HEK293 (cell line): ENCODE measurements around the gene LENEP.

Experiments used
- KLF1 ChIP-seq: fragments of 450-650 bp; formaldehyde crosslinking; IDR thresholded peaks from 2 replicates; pipeline ENCODE4 v1.5.1; 2016; ENCODE audit warnings: missing biosample characterization, missing genetic modification characterization
- KLF10 ChIP-seq: fragments of 450-650 bp; IDR thresholded peaks from 2 replicates; pipeline ENCODE4 v1.5.1; 2018; ENCODE audit warnings: missing biosample characterization, mild to moderate bottlenecking, missing genetic modification characterization
- OSR2 ChIP-seq: fragments of 450-650 bp; formaldehyde crosslinking; IDR thresholded peaks from 2 replicates; pipeline ENCODE4 v1.5.1; 2016; ENCODE audit warnings: missing biosample characterization, missing genetic modification characterization
- PRDM1 ChIP-seq: fragments of 450-650 bp; formaldehyde crosslinking; IDR thresholded peaks from 2 replicates; pipeline ENCODE4; 2016; ENCODE audit warnings: missing biosample characterization, missing genetic modification characterization
- TCF7L2 ChIP-seq: IDR thresholded peaks from 2 replicates; pipeline ENCODE4 v1.6.1; 2011; ENCODE audit warnings: low read depth, mild to moderate bottlenecking, inconsistent platforms, low read length, moderate library complexity, borderline replicate concordance
- ZEB2 ChIP-seq: fragments of 450-650 bp; formaldehyde crosslinking; IDR thresholded peaks from 2 replicates; pipeline ENCODE4 v1.5.1; 2016; ENCODE audit warnings: missing biosample characterization, missing genetic modification characterization
- ZIC2 ChIP-seq: fragments of 450-650 bp; formaldehyde crosslinking; IDR thresholded peaks from 2 replicates; pipeline ENCODE4 v1.5.1; 2016; ENCODE audit warnings: missing biosample characterization, missing genetic modification characterization
- ZNF112 ChIP-seq: fragments of 450-650 bp; formaldehyde crosslinking; IDR thresholded peaks from 2 replicates; pipeline ENCODE4 v1.5.0; 2017; ENCODE audit warnings: missing biosample characterization, missing genetic modification characterization
- ZNF132 ChIP-seq: fragments of 450-650 bp; formaldehyde crosslinking; IDR thresholded peaks from 2 replicates; pipeline ENCODE4 v1.5.1; 2017; ENCODE audit warnings: missing biosample characterization, missing genetic modification characterization, borderline replicate concordance
- ZNF16 ChIP-seq: fragments of 450-650 bp; formaldehyde crosslinking; IDR thresholded peaks from 2 replicates; pipeline ENCODE4 v1.5.1; 2016; ENCODE audit warnings: low read depth, missing biosample characterization, missing genetic modification characterization
- ZNF169 ChIP-seq: fragments of 450-650 bp; formaldehyde crosslinking; IDR thresholded peaks from 2 replicates; pipeline ENCODE4 v1.5.1; 2016; ENCODE audit warnings: missing biosample characterization, missing genetic modification characterization
- ZNF223 ChIP-seq: fragments of 450-650 bp; formaldehyde crosslinking; IDR thresholded peaks from 2 replicates; pipeline ENCODE4 v1.5.1; 2016; ENCODE audit warnings: missing biosample characterization, missing genetic modification characterization
- ZNF324 ChIP-seq: fragments of 450-650 bp; formaldehyde crosslinking; IDR thresholded peaks from 2 replicates; pipeline ENCODE4 v1.5.1; 2016; ENCODE audit warnings: missing biosample characterization, missing genetic modification characterization
- ZNF354C ChIP-seq: fragments of 450-650 bp; formaldehyde crosslinking; IDR thresholded peaks from 2 replicates; pipeline ENCODE4 v1.5.1; 2016; ENCODE audit warnings: missing biosample characterization, missing genetic modification characterization, low read depth, borderline replicate concordance
- ZNF391 ChIP-seq: fragments of 450-650 bp; formaldehyde crosslinking; IDR thresholded peaks from 2 replicates; pipeline ENCODE4 v1.5.1; 2016; ENCODE audit warnings: low read depth, missing biosample characterization, missing genetic modification characterization, borderline replicate concordance
- ZNF48 ChIP-seq: fragments of 450-650 bp; formaldehyde crosslinking; IDR thresholded peaks from 2 replicates; pipeline ENCODE4 v1.5.1; 2016; ENCODE audit warnings: missing biosample characterization, missing genetic modification characterization
- ZNF514 ChIP-seq: fragments of 450-650 bp; formaldehyde crosslinking; IDR thresholded peaks from 2 replicates; pipeline ENCODE4 v1.5.1; 2016; ENCODE audit warnings: missing biosample characterization, missing genetic modification characterization
- TF ChIP-seq, protein P1 (sequence below): fragments of 450-650 bp; formaldehyde crosslinking; IDR thresholded peaks from 2 replicates; pipeline ENCODE4 v1.5.1; 2016; ENCODE audit warnings: missing biosample characterization, missing genetic modification characterization
- TF ChIP-seq, protein P2 (sequence below): fragments of 450-650 bp; formaldehyde crosslinking; IDR thresholded peaks from 2 replicates; pipeline ENCODE4 v1.5.1; 2016; ENCODE audit warnings: missing biosample characterization, missing genetic modification characterization
- TF ChIP-seq, protein P3 (sequence below): fragments of 450-650 bp; formaldehyde crosslinking; IDR thresholded peaks from 2 replicates; pipeline ENCODE4 v1.5.1; 2016; ENCODE audit warnings: missing biosample characterization, missing genetic modification characterization, low read depth
- TF ChIP-seq, protein P4 (sequence below): fragments of 450-650 bp; formaldehyde crosslinking; IDR thresholded peaks from 2 replicates; pipeline ENCODE4 v1.5.1; 2016; ENCODE audit warnings: missing biosample characterization, missing genetic modification characterization
- TF ChIP-seq, protein P5 (sequence below): fragments of 450-650 bp; IDR thresholded peaks from 2 replicates; pipeline ENCODE4 v1.5.1; 2018; ENCODE audit warnings: missing biosample characterization, mild to moderate bottlenecking, missing genetic modification characterization
- TF ChIP-seq, protein P6 (sequence below): fragments of 450-650 bp; formaldehyde crosslinking; IDR thresholded peaks from 2 replicates; pipeline ENCODE4 v1.5.1; 2017; ENCODE audit warnings: missing biosample characterization, missing genetic modification characterization
- TF ChIP-seq, protein P7 (sequence below): fragments of 450-650 bp; formaldehyde crosslinking; IDR thresholded peaks from 2 replicates; pipeline ENCODE4 v1.5.1; 2017; ENCODE audit warnings: missing biosample characterization, missing genetic modification characterization
- TF ChIP-seq, protein P8 (sequence below): fragments of 450-650 bp; formaldehyde crosslinking; IDR thresholded peaks from 2 replicates; pipeline ENCODE4 v1.5.1; 2017; ENCODE audit warnings: missing biosample characterization, mild to moderate bottlenecking, missing genetic modification characterization, moderate library complexity

The LENEP gene

DNA sequence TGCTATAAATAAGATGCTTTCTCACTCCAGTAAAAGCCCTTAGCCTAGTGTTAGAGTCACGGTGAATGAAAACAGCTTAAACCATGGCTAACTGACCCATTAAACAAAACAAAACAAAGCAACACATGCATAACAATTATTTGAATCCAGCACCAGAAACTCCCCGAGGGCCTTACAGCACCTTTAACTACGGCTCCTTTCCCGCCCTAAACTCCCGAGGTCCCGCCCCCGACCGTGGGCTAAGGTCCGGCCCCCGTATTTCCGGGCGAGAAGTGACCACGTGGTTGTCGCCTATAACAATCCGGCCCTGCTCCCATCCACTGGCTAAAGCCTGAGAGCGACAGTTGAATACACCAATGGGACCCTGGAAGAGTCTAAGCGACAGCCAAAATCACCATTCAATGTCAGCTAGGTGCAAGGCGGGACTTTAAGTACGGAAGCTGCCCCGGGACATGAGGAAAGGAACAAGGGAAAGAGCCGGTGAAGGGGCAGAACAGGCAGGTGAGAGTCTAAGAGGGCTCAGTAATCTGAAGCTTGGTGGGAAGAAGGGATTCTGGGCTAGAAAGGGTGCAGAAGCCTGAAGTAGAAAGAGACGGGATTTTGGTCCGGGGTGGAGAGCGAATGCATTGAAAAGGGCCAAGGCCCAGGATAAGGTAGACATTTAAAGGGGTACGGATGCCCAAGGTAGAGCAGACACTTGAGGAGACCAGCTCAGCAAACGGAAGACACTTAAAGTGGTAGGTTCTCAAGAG is 10.3 kb upstream of the LENEP start, which contains the start of gene FLAD1 (continued):
- TF ChIP-seq PRDM1 (tag by site-specific recombination) (peak; percentile 96), OSR2 (tag by site-specific recombination) (0 out of 2 replicates have a peak, but pooled peaks have one; percentile 68), TCF7L2 (no peak), ZNF112 (tag by site-specific recombination) (no peak), ZNF514 (no peak), KLF1 (tag by site-specific recombination) (peak; percentile 36; the same call in 1 of the 2 replicates), ZNF391 (tag by site-specific recombination) (peak; percentile 15; the same call in 1 of the 2 replicates), ZNF169 (no peak), KLF10 (peak; percentile 72), ZNF48 (tag by site-specific recombination) (no peak), ZNF223 (tag by site-specific recombination) (no peak), ZNF132 (tag by site-specific recombination) (no peak), ZNF16 (tag by site-specific recombination) (no peak), ZNF324 (tag by site-specific recombination) (peak; percentile 38; the same call in 1 of the 2 replicates), ZNF354C (tag by site-specific recombination) (no peak), ZEB2 (tag by site-specific recombination) (peak; percentile 64; the same call in 1 of the 2 replicates), ZIC2 (tag by site-specific recombination) (no peak)
- TF ChIP-seq, protein P1, sequence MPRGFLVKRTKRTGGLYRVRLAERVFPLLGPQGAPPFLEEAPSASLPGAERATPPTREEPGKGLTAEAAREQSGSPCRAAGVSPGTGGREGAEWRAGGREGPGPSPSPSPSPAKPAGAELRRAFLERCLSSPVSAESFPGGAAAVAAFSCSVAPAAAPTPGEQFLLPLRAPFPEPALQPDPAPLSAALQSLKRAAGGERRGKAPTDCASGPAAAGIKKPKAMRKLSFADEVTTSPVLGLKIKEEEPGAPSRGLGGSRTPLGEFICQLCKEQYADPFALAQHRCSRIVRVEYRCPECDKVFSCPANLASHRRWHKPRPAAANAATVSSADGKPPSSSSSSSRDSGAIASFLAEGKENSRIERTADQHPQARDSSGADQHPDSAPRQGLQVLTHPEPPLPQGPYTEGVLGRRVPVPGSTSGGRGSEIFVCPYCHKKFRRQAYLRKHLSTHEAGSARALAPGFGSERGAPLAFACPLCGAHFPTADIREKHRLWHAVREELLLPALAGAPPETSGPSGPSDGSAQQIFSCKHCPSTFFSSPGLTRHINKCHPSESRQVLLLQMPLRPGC (tag by site-specific recombination): no peak; the same call in 1 of the 2 replicates
- TF ChIP-seq, protein P2, sequence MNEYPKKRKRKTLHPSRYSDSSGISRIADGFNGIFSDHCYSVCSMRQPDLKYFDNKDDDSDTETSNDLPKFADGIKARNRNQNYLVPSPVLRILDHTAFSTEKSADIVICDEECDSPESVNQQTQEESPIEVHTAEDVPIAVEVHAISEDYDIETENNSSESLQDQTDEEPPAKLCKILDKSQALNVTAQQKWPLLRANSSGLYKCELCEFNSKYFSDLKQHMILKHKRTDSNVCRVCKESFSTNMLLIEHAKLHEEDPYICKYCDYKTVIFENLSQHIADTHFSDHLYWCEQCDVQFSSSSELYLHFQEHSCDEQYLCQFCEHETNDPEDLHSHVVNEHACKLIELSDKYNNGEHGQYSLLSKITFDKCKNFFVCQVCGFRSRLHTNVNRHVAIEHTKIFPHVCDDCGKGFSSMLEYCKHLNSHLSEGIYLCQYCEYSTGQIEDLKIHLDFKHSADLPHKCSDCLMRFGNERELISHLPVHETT: peak; percentile 50; the same call in 1 of the 2 replicates
- TF ChIP-seq, protein P3, sequence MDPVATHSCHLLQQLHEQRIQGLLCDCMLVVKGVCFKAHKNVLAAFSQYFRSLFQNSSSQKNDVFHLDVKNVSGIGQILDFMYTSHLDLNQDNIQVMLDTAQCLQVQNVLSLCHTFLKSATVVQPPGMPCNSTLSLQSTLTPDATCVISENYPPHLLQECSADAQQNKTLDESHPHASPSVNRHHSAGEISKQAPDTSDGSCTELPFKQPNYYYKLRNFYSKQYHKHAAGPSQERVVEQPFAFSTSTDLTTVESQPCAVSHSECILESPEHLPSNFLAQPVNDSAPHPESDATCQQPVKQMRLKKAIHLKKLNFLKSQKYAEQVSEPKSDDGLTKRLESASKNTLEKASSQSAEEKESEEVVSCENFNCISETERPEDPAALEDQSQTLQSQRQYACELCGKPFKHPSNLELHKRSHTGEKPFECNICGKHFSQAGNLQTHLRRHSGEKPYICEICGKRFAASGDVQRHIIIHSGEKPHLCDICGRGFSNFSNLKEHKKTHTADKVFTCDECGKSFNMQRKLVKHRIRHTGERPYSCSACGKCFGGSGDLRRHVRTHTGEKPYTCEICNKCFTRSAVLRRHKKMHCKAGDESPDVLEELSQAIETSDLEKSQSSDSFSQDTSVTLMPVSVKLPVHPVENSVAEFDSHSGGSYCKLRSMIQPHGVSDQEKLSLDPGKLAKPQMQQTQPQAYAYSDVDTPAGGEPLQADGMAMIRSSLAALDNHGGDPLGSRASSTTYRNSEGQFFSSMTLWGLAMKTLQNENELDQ: no peak
- TF ChIP-seq, protein P4, sequence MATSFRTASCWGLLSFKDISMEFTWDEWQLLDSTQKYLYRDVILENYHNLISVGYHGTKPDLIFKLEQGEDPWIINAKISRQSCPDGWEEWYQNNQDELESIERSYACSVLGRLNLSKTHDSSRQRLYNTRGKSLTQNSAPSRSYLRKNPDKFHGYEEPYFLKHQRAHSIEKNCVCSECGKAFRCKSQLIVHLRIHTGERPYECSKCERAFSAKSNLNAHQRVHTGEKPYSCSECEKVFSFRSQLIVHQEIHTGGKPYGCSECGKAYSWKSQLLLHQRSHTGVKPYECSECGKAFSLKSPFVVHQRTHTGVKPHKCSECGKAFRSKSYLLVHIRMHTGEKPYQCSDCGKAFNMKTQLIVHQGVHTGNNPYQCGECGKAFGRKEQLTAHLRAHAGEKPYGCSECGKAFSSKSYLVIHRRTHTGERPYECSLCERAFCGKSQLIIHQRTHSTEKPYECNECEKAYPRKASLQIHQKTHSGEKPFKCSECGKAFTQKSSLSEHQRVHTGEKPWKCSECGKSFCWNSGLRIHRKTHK (tag by site-specific recombination): no peak
- TF ChIP-seq, protein P5, sequence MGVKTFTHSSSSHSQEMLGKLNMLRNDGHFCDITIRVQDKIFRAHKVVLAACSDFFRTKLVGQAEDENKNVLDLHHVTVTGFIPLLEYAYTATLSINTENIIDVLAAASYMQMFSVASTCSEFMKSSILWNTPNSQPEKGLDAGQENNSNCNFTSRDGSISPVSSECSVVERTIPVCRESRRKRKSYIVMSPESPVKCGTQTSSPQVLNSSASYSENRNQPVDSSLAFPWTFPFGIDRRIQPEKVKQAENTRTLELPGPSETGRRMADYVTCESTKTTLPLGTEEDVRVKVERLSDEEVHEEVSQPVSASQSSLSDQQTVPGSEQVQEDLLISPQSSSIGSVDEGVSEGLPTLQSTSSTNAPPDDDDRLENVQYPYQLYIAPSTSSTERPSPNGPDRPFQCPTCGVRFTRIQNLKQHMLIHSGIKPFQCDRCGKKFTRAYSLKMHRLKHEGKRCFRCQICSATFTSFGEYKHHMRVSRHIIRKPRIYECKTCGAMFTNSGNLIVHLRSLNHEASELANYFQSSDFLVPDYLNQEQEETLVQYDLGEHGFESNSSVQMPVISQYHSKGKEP: 0 out of 2 replicates have a peak, but pooled peaks have one; percentile 8
- TF ChIP-seq, protein P6, sequence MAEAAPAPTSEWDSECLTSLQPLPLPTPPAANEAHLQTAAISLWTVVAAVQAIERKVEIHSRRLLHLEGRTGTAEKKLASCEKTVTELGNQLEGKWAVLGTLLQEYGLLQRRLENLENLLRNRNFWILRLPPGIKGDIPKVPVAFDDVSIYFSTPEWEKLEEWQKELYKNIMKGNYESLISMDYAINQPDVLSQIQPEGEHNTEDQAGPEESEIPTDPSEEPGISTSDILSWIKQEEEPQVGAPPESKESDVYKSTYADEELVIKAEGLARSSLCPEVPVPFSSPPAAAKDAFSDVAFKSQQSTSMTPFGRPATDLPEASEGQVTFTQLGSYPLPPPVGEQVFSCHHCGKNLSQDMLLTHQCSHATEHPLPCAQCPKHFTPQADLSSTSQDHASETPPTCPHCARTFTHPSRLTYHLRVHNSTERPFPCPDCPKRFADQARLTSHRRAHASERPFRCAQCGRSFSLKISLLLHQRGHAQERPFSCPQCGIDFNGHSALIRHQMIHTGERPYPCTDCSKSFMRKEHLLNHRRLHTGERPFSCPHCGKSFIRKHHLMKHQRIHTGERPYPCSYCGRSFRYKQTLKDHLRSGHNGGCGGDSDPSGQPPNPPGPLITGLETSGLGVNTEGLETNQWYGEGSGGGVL (tag by site-specific recombination): no peak
- TF ChIP-seq, protein P7, sequence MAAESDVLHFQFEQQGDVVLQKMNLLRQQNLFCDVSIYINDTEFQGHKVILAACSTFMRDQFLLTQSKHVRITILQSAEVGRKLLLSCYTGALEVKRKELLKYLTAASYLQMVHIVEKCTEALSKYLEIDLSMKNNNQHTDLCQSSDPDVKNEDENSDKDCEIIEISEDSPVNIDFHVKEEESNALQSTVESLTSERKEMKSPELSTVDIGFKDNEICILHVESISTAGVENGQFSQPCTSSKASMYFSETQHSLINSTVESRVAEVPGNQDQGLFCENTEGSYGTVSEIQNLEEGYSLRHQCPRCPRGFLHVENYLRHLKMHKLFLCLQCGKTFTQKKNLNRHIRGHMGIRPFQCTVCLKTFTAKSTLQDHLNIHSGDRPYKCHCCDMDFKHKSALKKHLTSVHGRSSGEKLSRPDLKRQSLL (tag by site-specific recombination): no peak
- TF ChIP-seq, protein P8, sequence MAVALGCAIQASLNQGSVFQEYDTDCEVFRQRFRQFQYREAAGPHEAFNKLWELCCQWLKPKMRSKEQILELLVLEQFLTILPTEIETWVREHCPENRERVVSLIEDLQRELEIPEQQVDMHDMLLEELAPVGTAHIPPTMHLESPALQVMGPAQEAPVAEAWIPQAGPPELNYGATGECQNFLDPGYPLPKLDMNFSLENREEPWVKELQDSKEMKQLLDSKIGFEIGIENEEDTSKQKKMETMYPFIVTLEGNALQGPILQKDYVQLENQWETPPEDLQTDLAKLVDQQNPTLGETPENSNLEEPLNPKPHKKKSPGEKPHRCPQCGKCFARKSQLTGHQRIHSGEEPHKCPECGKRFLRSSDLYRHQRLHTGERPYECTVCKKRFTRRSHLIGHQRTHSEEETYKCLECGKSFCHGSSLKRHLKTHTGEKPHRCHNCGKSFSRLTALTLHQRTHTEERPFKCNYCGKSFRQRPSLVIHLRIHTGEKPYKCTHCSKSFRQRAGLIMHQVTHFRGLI (tag by site-specific recombination): no peak
